MM.1S (cell line): ENCODE data around the gene ETV6.

Experiments
- EZH2 ChIP-seq: fragments of 300-600 bp; sonication (generic); optimal IDR thresholded peaks from 2 replicates; pipeline ENCODE3; 2017; ENCODE audit warnings: low read depth, mild to moderate bottlenecking, antibody characterized with exemption, low read length, mixed read lengths
- EZH2phosphoT487 ChIP-seq: fragments of 300-600 bp; sonication (generic); IDR thresholded peaks from 2 replicates; pipeline ENCODE4 v1.6.1; 2018; ENCODE audit warnings: antibody characterized with exemption, low read length
- TF ChIP-seq, protein P1 (sequence below): fragments of 300-600 bp; sonication (generic); IDR thresholded peaks from 2 replicates; pipeline ENCODE4 v1.5.1; 2016; ENCODE audit warnings: antibody characterized with exemption, low read length, mixed read lengths

DNA sequence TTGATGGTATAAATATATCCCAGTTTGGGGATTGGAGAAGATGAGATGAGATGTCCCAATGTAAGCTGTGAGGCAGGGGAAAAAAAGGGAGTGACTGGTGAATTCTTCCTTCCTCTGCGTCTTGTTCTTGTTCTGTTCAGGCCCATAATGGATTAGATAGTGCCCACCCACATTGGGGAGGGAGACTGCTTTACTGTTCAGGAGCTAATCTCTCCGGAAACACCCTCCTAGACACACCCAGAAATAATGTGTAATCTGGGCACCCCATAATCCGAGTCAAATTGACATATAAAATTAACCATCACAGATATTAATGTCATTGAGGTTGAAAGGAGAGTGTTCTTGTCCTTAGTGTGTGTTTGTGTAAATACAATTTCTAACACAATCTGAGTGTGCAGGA is 29.3 kb downstream of the ETV6 start:
- TF ChIP-seq, protein P1, sequence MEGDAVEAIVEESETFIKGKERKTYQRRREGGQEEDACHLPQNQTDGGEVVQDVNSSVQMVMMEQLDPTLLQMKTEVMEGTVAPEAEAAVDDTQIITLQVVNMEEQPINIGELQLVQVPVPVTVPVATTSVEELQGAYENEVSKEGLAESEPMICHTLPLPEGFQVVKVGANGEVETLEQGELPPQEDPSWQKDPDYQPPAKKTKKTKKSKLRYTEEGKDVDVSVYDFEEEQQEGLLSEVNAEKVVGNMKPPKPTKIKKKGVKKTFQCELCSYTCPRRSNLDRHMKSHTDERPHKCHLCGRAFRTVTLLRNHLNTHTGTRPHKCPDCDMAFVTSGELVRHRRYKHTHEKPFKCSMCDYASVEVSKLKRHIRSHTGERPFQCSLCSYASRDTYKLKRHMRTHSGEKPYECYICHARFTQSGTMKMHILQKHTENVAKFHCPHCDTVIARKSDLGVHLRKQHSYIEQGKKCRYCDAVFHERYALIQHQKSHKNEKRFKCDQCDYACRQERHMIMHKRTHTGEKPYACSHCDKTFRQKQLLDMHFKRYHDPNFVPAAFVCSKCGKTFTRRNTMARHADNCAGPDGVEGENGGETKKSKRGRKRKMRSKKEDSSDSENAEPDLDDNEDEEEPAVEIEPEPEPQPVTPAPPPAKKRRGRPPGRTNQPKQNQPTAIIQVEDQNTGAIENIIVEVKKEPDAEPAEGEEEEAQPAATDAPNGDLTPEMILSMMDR: no peak
- no peak for TF ChIP-seq EZH2
- TF ChIP-seq EZH2phosphoT487: no peak
